Fibroblast of lung (primary cell): ENCODE results near the gene ELFN1. TPM values are rescaled to one million over a fixed set of nuclear protein-coding genes. Genes with fewer than 3 reads are reported as not detected.

Experiments used
- DNase-seq, 2 donors: peaks; one replicate each; pipeline versions ENCODE4 v3.0.0 to v3.0.0-alpha.2; 2010; ENCODE audit warnings: low read depth in 2 of 2
- H2AFZ ChIP-seq: 2 replicates; pipeline ENCODE4 v1.5.1; 2012; ENCODE audit warnings: low read length, control low read depth, inconsistent platforms
- H3K27ac ChIP-seq: 2 replicates; pipeline ENCODE4 v1.5.1; 2011; ENCODE audit warnings: low read length, control low read depth; ENCODE audit not compliant: insufficient read depth
- H3K27me3 ChIP-seq: 2 replicates; pipeline ENCODE4 v1.5.1; 2011; ENCODE audit warnings: mild to moderate bottlenecking, low read length; ENCODE audit not compliant: control insufficient read depth, insufficient read depth
- H3K36me3 ChIP-seq: 2 replicates; pipeline ENCODE4 v1.5.1; 2011; ENCODE audit warnings: low read length; ENCODE audit not compliant: control insufficient read depth, insufficient read depth
- H3K4me1 ChIP-seq: 2 replicates; pipeline ENCODE4 v1.5.1; 2011; ENCODE audit warnings: low read length; ENCODE audit not compliant: control insufficient read depth, insufficient read depth; ENCODE audit errors: extremely low read depth
- H3K4me2 ChIP-seq: 2 replicates; pipeline ENCODE4 v1.5.1; 2011; ENCODE audit warnings: low read length, control low read depth; ENCODE audit not compliant: insufficient read depth; ENCODE audit errors: extremely low read depth
- H3K4me3 ChIP-seq, 4 experiments: fragments of 200-600 bp in 1 of 4; sonication (generic) in 1 of 4; replicated peaks in 1 of 4; 2 replicates each; pipeline ENCODE4 v1.5.1; 2011 to 2016; ENCODE audit warnings: low read length in 4 of 4, low read depth in 3 of 4, mild to moderate bottlenecking in 3 of 4, control low read depth in 2 of 4, inconsistent platforms in 1 of 4, mixed read lengths in 1 of 4; ENCODE audit not compliant: insufficient read depth in 1 of 4; ENCODE audit errors: control extremely low read depth in 1 of 4
- H3K79me2 ChIP-seq: 2 replicates; pipeline ENCODE4 v1.5.1; 2012; ENCODE audit warnings: mild to moderate bottlenecking, low read length, inconsistent platforms; ENCODE audit not compliant: control insufficient read depth, insufficient read depth
- H3K9ac ChIP-seq: 2 replicates; pipeline ENCODE4 v1.5.1; 2011; ENCODE audit warnings: mild to moderate bottlenecking, low read length, control low read depth; ENCODE audit not compliant: insufficient read depth
- H3K9me3 ChIP-seq: 2 replicates; pipeline ENCODE4 v1.5.1; 2012; ENCODE audit warnings: low read depth, low read length; ENCODE audit not compliant: control insufficient read depth, insufficient read depth
- H4K20me1 ChIP-seq: 2 replicates; pipeline ENCODE4 v1.5.1; 2011; ENCODE audit warnings: low read length; ENCODE audit not compliant: control insufficient read depth, insufficient read depth; ENCODE audit errors: extremely low read depth
- EZH2 ChIP-seq: IDR thresholded peaks from 2 replicates; pipeline ENCODE4 v1.5.1; 2012; ENCODE audit warnings: low read length, control low read depth, mild to moderate bottlenecking; ENCODE audit errors: missing control alignments
- polyA plus RNA-seq, 2 donors: library from polyadenylated mRNA; depleted of rRNA in 1 of 2; stranded (reverse) in 1 of 2; unstranded in 1 of 2; fragments of >200 nt; gene quantifications; 2 replicates each; pipeline ENCODE4 v1.2.1, GENCODE V29; 2011 to 2012; ENCODE audit warnings: missing spikeins in 1 of 2
- total RNA-seq: library from RNA; depleted of rRNA; stranded (reverse); fragments of >200 nt; gene quantifications from 2 replicates; pipeline ENCODE4 v1.2.1, GENCODE V29; 2014
- TF ChIP-seq, protein P1 (sequence below), 2 donors: IDR thresholded peaks in 1 of 2; conservative IDR thresholded peaks in 1 of 2; 1 replicate in 1 of 2; 2 replicates in 1 of 2; pipeline ENCODE4 v1.5.1; 2011 to 2012; ENCODE audit warnings: low read length in 2 of 2, control low read depth in 1 of 2, inconsistent platforms in 1 of 2, low read depth in 1 of 2, mild to moderate bottlenecking in 1 of 2

ELFN1 gene
- total and polyA plus RNA-seq, 2 donors (not counting 1 experiment from before 2014, with no cell fraction given) = 0.16 to 0.33 TPM

DNA sequence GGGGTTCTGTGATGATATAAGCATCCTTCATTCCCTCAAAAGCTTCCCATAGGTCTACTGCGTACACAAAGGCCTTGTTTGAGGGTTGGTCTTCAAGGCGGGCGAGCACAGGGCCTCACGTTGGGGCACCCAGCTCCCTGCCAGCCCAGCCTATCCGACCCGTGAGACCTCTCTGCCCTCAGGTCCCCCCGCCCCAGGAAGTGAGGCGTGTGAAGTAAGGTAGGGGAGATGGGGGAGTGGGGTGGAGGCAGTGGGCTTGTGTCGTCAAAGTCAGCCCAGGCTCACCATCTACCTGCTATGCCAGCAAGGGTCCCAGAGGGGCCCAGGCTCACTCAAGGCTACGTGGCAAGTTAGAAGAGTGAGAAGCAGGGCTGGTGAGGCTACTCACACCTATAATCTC, 47.6 kb upstream of the ELFN1 start:
- no peaks in the 10 kb centered on the region for H3K9me3 ChIP-seq

GRCh38 chr7:1623810-1624209, 46.3 kb upstream of the ELFN1 start:
- H4K20me1 ChIP-seq = no peaks in the 10 kb centered on the region
- peaks cover 4% of the 10 kb centered on the region for H3K27me3 ChIP-seq
- H3K36me3 ChIP-seq = no peaks in the 10 kb centered on the region
- H2AFZ ChIP-seq = no peak overlapping the region
- no peak overlapping the region for H3K9ac ChIP-seq
- H3K4me2 ChIP-seq = no peak overlapping the region
- no peaks in the 10 kb centered on the region for H3K9me3 ChIP-seq
- H3K79me2 ChIP-seq = no peaks in the 10 kb centered on the region
- H3K4me1 ChIP-seq = no peaks in the 10 kb centered on the region
- no peak for DNase-seq
- TF ChIP-seq, protein P1, sequence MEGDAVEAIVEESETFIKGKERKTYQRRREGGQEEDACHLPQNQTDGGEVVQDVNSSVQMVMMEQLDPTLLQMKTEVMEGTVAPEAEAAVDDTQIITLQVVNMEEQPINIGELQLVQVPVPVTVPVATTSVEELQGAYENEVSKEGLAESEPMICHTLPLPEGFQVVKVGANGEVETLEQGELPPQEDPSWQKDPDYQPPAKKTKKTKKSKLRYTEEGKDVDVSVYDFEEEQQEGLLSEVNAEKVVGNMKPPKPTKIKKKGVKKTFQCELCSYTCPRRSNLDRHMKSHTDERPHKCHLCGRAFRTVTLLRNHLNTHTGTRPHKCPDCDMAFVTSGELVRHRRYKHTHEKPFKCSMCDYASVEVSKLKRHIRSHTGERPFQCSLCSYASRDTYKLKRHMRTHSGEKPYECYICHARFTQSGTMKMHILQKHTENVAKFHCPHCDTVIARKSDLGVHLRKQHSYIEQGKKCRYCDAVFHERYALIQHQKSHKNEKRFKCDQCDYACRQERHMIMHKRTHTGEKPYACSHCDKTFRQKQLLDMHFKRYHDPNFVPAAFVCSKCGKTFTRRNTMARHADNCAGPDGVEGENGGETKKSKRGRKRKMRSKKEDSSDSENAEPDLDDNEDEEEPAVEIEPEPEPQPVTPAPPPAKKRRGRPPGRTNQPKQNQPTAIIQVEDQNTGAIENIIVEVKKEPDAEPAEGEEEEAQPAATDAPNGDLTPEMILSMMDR (conservative IDR thresholded peaks at IDR 0.05 in 1 of 2, IDR thresholded peaks at IDR 0.05 in 1 of 2; ENCODE audit: low read depth in 1 of 2, low read length in 2 of 2) = no peak
- no peak for TF ChIP-seq EZH2
- no peak overlapping the region for H3K27ac ChIP-seq
- H3K4me3 ChIP-seq = no peak overlapping the region

More for the DNA sequence above, 47.6 kb upstream of the ELFN1 start:
- H3K27me3 ChIP-seq = peaks cover 4% of the 10 kb centered on the region
- H3K79me2 ChIP-seq = no peaks in the 10 kb centered on the region
- H4K20me1 ChIP-seq = no peaks in the 10 kb centered on the region
- H3K4me3 ChIP-seq = no peak overlapping the region
- no peak for TF ChIP-seq EZH2
- TF ChIP-seq, protein P1 (conservative IDR thresholded peaks at IDR 0.05 in 1 of 2, IDR thresholded peaks at IDR 0.05 in 1 of 2; ENCODE audit: low read depth in 1 of 2, low read length in 2 of 2) = no peak
- H3K4me1 ChIP-seq = no peaks in the 10 kb centered on the region
- no peak for DNase-seq
- H2AFZ ChIP-seq = no peak overlapping the region
- no peak overlapping the region for H3K27ac ChIP-seq
- H3K36me3 ChIP-seq = no peaks in the 10 kb centered on the region
- H3K4me2 ChIP-seq = no peak overlapping the region
- H3K9ac ChIP-seq = no peak overlapping the region

GRCh38 chr7:1624999-1625927, 44.8 kb upstream of the ELFN1 start:
- no peaks in the 10 kb centered on the region for H4K20me1 ChIP-seq
- no peaks in the 10 kb centered on the region for H3K36me3 ChIP-seq
- no peak overlapping the region for H3K27ac ChIP-seq
- no peaks in the 10 kb centered on the region for H3K4me1 ChIP-seq
- no peaks in the 10 kb centered on the region for H3K79me2 ChIP-seq
- H3K4me2 ChIP-seq = no peak overlapping the region
- no peaks in the 10 kb centered on the region for H3K9me3 ChIP-seq
- no peak overlapping the region for H3K9ac ChIP-seq
- DNase-seq = no peak
- H3K4me3 ChIP-seq = no peak overlapping the region
- TF ChIP-seq EZH2 = no peak
- TF ChIP-seq, protein P1 (conservative IDR thresholded peaks at IDR 0.05 in 1 of 2, IDR thresholded peaks at IDR 0.05 in 1 of 2; ENCODE audit: low read depth in 1 of 2, low read length in 2 of 2) = no peak
- no peak overlapping the region for H2AFZ ChIP-seq
- peaks cover 4% of the 10 kb centered on the region for H3K27me3 ChIP-seq
